ENCODE data around the gene LRSAM1. TPM values are rescaled to one million over a fixed set of nuclear protein-coding genes. Genes with fewer than 3 reads are reported as not detected.

LRSAM1 gene
- total RNA-seq, 1 experiment from 2014 or later = 5.7 TPM

GRCh38 chr9:127426756-127427155, 24.6 kb upstream of the LRSAM1 start:
- no peak for DNase-seq (ENCODE audit: low spot score)

- no peak for DNase-seq (ENCODE audit: low spot score)
Measured at GRCh38 chr9:127428348-127428747, 23.0 kb upstream of the LRSAM1 start.

GRCh38 chr9:127430415-127430814, 20.9 kb upstream of the LRSAM1 start:
- no peak for DNase-seq (ENCODE audit: low spot score)

GRCh38 chr9:127437497-127438264, 13.6 kb upstream of the LRSAM1 start:
- DNase-seq (ENCODE audit: low spot score) = no peak

GRCh38 chr9:127438394-127438793, 12.9 kb upstream of the LRSAM1 start:
- DNase-seq (ENCODE audit: low spot score) = no peak

GRCh38 chr9:127444283-127444920, 6.9 kb upstream of the LRSAM1 start:
- no peak for DNase-seq (ENCODE audit: low spot score)

GRCh38 chr9:127444921-127445850, 6.1 kb upstream of the LRSAM1 start:
- no peak for DNase-seq (ENCODE audit: low spot score)

- DNase-seq (ENCODE audit: low spot score) = no peak
Measured at GRCh38 chr9:127445851-127446712, 5.2 kb upstream of the LRSAM1 start.

- DNase-seq (ENCODE audit: low spot score) = no peak
Measured at GRCh38 chr9:127446713-127447415, 4.4 kb upstream of the LRSAM1 start.

- no peak for DNase-seq (ENCODE audit: low spot score)
Measured at GRCh38 chr9:127447416-127448111, 3.7 kb upstream of the LRSAM1 start.

- no peak for DNase-seq (ENCODE audit: low spot score)
Measured at GRCh38 chr9:127448112-127448805, 3.1 kb upstream of the LRSAM1 start.

GRCh38 chr9:127449332-127449966, 1.9 kb upstream of the LRSAM1 start:
- DNase-seq (ENCODE audit: low spot score) = no peak

GRCh38 chr9:127450243-127450760, 1.0 kb upstream of the LRSAM1 start:
- DNase-seq (ENCODE audit: low spot score) = no peak

- DNase-seq (ENCODE audit: low spot score) = no peak
Measured at GRCh38 chr9:127451608-127451857, 223 bp downstream of the LRSAM1 start.

GRCh38 chr9:127451858-127452656, 747 bp downstream of the LRSAM1 start:
- DNase-seq (ENCODE audit: low spot score) = peak; percentile 40

GRCh38 chr9:127452691-127453090, 1.4 kb downstream of the LRSAM1 start:
- no peak for DNase-seq (ENCODE audit: low spot score)

- DNase-seq (ENCODE audit: low spot score) = no peak
Measured at GRCh38 chr9:127455324-127455992, 4.1 kb downstream of the LRSAM1 start.
